HG02970 (cell line): ENCODE data around the gene PRSS33.

Experiments
- ATAC-seq: cut with Tn5 transposase; IDR thresholded peaks from one replicate; pipeline ENCODE4 v1.9.1; 2021; ENCODE audit warnings: mild to moderate bottlenecking, moderate library complexity, moderate number of reproducible peaks; ENCODE audit not compliant: unreplicated experiment, low FRiP score

Gene PRSS33, protein sequence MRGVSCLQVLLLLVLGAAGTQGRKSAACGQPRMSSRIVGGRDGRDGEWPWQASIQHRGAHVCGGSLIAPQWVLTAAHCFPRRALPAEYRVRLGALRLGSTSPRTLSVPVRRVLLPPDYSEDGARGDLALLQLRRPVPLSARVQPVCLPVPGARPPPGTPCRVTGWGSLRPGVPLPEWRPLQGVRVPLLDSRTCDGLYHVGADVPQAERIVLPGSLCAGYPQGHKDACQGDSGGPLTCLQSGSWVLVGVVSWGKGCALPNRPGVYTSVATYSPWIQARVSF

DNA sequence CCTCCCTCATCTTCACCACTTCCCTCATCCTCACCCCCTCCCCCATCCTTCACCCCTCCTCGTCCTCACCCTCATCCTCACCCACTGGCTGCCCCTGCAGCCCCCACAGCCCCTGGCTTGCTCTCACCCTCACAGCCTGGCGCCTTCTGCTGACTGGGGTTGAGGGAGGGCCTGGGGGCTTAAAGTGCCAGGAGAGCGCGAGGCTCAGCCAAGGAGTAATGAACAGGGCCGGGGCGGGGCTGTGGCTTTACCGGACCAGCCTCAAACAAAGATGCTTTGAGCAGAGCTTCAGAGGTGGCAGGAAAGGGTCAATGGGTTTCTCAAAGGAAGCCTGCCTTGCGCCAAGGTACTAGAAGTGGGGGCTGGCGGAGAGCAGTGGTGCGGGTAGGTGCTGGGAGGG lies at the start of gene PRSS33:
Gene PRSS33, minus strand, starts transcription at position 155 of the 400 bp plus-strand sequence. CDS start 1,013 bp downstream, outside the sequence.
- no peak for ATAC-seq

DNA sequence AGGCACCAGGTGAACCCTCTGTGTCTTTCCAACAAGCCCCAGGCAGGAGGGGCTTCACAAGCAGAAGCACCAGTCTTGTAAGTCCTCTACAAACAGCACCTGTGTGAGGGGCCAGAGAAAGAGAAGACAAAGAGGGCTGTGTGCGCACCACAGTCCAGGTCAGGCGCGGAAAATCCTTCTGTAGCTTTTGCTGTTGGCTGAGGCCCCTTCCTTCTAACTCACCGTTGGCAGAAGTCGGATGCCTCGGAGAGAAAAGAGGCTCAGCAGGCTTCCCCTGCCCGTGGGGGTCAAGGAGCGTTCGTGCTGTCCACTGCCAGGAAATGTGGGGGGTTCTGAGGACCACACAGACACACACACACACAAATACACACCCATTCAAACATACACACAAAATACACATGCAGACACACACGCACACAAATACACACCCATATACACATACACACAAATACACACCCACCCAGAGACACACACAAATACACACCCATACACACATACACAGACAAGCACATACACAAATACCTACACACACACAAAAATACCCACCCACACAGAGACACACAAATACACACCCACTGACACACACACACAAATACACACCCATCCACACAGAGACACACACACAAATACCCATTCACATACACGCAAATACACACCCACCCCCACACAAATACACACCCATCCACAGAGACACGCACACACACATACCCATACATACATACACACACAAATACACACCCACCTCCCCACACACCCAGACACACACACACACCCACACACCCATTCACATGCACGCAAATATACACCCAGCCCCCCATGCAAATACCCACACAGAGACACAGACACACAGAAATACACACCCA lies 49.5 kb upstream of the PRSS33 start:
- no peak for ATAC-seq

DNA sequence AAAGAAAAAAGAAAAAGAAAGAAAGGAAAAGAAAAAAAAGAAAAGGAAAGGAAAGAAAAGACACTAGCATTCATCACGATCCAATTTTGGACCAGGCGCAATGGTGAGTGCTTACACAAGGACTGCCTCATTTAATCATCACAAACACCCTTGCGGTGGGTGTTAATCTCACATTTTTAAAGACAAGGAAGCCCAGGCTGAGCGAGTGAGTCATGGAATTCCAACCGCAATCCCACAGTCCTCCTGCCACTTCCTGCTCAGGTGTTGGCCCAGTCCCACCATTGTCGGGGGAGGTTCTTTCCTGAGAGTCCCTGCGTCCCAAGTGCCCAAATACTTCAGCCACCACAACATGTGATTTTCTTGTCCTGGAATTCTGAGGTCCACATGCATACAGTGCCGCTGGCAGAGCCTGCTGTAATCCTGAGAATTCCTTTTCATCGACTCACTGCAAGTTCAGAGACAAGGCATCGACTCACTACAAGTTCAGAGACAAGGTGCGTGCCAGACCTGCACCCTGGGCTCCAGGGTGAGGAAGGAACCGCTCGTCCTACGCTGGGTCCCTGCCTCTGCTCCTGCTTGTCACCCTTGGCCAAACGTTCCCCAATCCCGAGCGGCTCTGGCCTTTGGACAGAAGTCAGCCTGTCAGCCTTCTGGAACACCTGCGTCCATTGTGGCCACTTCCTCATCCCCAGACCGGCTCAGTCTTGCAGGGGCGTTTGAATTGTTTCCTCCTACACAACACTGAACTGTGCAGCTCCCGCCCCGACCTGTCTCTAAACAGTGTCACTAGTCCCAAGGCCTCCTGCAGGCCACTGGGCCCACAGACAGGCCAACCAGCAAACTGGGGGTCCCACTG lies 48.5 kb upstream of the PRSS33 start:
- no peak for ATAC-seq

DNA sequence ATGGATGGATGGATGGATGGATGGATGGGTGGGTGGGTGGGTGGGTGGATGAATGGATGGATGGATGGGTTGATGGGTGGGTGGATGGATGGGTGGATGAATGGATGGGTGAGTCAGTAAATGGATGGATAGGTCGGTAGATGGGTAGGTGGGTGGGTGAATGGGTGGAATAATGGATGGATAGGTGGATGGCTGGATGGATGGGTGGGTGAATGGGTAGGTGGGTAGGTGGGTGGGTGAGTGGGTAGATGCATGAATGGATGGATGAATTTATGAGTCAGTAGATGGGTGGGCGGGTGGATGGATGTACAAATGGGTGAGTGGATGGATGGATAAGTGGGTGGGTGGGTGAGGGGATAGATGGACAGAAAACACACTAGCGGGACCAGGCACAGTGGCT lies 47.6 kb upstream of the PRSS33 start:
- no peak for ATAC-seq

DNA sequence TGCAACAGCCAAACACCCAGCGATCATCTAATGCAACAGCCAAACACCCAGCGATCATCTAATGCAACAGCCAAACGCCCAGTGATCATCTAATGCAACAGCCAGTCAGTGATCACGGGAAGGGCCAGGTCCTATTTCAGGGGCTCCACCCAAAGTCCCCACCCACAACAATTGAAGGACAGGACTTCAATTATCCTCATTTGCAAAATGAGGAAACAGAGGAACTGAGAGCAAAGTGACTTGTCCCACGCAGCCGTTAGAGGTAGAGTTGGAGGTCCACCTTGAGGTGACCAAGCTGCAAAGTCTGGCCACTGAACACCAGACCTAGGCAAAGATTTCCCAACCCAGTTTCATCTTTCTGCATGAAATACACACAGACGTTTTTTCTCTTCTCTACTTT lies 46.4 kb upstream of the PRSS33 start:
- no peak for ATAC-seq

DNA sequence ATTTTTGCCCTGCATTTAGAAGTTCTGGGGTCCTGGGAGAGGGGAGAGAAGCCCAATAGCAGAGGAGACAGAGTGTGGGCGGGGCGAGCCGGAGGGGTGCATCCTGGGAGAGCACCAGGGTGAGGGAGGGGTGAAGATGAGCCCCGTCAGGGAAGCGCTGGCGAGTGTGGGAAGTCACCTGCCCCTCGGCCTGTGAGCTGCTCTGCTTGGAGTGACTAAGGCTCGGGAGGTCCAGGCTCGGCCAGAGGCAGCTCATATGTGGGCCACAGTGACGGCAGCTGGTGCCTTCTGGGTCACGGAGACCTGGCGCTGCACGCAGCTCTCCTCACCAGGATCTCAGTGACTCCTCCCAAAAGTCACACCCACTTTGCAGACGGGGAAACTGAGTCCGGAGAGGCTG lies 43.8 kb upstream of the PRSS33 start:
- ATAC-seq, result no peak

DNA sequence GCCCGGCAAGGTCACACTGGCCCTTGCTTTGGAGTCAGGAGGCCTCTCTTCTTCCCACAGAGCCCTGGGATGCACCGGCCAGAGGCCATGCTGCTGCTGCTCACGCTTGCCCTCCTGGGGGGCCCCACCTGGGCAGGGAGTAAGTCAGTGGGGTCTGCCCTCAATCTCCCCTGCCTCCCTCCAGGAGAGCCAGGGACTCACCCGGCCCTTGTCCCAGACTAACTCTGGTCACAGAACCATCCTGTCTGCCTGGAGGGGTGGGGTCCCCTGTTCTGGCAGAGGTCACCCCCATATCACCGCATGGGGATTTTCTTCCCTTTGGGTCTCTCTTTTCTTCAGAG lies 43.0 kb upstream of the PRSS33 start:
- ATAC-seq, result no peak

DNA sequence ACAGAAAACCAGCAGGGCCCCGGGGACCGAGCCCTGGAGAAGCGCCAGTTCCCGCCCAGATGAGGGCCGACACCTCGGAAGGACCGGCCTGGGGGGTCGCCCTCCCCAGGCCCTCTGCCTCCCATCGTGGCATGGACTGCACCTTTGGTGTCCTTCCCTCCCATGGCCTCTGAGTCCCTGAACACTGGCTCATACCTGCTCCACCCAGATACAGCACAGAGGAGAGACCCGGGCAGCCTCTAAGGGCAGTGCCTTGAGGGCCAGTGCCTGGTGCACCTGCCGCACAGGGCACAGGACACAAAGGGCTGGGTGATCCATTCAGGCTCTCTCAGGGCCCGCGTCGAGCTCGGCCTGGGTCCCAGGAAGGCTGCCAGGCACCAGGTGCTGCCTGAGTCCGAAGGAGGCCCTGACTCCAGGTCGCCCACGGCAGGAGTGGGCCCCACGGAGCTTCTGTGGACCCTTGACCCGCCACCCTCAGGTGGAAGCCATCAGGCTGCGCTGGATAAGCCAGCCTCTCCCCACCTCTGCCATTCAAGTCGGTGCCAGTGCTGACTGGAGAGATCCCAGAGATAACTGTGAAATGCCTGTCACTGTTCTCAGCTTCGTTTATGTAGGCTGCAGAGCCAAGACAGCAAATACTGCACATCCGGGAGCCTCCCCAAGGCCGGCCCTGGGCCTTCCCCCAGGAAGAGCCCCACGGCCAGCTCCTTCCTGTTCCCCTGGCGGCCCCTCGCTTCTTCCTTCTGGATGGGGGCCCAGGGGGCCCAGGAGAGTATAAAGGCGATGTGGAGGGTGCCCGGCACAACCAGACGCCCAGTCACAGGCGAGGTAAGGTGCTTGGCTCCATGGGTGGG lies 42.4 kb upstream of the PRSS33 start, which contains the start of gene ZG16B:
Gene ZG16B, plus strand, starts transcription at position 803 of the 854 bp plus-strand sequence. CDS start 139 bp downstream, outside the sequence.
- no peak for ATAC-seq

DNA sequence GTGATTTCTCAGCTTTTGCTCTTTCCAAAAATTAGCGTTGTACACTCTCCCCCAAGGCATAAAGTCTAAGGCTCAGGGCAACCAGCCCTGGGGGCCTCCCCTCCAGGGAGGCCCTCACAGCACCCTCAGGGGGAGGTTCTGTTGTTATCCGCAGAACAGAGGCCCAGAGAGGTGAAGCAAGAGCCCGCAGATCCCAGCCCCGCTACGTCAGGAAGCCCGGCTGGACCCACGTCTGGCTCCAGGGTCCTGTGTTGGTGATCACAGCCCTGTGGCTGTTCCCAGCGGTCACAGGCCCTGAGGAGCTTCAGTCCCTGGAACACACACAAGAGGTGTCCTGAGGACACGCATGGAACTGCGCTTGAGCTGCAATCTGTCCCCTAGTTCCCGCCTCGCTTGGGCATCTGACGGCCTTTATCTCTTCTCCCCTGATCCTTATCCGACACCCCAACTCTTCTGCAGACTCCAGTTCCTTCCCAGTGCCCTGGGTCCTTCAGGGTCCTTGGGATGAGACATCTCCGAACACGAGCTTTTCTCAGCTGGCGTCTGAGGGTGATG lies 41.6 kb upstream of the PRSS33 start:
- ATAC-seq, result no peak

DNA sequence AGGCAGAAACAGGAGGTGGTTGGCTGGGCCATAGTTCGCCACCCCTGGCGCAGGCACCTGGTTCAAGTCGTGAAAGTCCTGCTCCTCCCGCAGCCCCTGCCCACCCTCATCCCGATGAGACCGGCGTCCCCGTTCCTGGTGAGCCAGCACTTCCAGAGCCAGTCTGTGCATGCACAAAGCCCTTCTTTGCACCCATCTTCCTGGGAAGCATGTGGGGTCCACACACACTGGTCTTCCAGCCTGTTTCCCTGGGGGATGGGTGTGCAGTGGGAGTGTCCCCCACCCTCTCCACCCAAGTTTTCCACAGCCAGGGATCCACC lies 41.1 kb upstream of the PRSS33 start:
- no peak for ATAC-seq

DNA sequence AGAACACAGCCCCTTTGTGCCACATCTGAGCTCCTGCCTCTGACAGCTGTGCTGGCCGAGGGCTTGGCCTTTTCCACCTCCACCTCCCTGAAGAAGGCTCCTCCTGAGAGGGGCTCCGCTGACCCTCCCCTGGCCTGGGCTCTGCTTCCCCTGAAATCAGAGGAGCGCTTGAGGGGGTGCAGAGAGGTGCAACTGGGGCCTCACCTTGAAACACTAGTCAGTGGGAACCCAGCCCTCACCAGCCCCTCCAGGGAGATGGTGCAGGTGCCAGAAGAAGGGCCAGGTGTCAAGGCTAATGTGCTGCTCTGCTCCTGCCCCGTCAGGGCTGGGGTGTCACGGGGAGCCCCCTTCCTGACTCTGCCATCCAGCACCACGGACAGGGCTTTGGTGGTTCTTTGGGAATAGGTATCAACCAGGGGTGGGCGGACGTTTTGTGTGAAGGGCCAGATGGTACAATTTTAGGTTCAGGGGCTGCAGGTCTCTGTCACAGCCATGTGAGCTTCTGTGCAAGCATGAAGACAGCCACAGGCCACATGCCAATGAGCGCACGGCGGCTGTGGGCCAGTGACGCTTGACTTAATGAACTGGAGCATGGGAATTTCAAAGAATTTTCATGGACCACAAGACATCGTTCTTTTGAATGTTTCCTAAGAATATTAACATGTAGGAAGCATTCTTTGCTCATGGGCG lies 40.6 kb upstream of the PRSS33 start:
- ATAC-seq, result no peak

DNA sequence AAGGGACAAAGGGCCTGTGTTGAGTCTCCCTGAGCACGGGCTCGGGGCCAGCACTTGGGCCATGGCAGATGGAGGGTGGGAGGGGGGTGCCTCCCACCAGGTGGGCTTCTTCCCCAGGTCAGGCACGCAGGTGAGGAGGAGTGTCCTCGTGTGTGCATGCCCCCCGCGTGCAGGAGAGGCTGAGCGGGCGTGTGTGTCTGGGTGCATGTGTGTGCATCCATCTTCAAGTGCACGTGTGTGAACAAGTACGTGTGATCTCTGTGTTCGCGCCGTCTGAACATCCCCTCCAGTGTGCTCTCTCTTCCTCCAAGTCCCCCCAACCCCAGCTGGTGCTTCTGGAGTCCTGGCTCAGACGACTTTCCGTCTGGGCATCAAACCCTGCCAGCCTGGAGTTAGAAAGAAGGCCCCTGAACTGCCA lies 40.0 kb upstream of the PRSS33 start:
- no peak for ATAC-seq

DNA sequence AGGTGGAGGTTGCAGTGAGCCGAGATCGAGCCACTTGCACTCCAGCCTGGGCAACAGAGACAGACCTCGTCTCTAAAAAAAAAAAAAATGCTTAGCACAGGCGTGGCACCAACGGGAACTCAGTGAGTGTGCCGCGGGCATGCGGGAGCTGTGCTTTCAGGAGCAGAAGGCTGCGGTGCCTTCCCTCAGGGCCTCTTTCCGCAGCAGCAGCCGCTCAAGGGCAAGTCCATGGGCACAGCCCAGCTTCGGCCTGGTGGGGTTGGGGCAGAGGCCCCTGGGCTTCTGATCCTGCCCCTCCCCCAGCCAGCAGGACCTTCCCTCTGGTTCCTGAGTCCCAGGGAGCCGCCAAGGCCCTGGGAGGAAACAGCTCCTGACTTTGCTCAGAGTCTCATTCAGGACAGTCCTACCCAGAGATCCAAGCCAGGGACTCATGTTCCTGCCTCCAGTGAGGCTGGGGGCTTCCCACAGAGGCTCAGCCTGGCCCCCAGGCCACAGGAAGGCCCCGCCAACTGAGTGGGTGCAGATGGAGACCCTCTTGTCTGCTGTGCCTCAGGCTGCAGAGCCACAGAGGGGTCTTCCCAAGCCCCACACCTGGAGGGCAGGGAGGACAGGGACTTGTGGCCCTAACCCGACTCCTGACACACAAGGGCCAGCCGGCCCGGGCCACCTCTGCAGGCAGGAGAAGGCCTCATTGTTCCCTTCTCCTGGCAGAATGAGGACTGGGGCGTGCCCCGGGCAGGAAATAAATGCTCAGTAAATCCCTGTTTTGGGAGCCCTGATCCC lies 39.4 kb upstream of the PRSS33 start:
- no peak for ATAC-seq

DNA sequence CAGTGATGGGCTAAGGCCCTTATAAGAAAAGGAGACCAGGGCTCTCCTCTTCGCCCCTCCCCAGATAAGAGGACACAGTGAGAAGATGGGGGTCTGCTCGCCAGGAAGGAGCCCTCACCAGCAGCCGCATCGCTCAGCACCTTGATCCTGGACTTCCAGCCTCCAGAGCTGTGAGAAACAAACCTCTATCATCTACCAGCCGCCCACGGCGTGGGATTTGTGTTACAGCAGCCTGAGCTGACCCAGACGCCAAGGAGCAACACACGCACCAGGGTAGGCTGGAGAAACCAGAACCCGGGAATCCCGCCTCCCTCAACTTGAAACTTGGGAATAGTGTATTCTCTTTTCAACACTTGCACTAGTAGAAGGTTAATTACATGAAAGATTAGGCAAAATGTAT lies 38.5 kb upstream of the PRSS33 start:
- no peak for ATAC-seq

DNA sequence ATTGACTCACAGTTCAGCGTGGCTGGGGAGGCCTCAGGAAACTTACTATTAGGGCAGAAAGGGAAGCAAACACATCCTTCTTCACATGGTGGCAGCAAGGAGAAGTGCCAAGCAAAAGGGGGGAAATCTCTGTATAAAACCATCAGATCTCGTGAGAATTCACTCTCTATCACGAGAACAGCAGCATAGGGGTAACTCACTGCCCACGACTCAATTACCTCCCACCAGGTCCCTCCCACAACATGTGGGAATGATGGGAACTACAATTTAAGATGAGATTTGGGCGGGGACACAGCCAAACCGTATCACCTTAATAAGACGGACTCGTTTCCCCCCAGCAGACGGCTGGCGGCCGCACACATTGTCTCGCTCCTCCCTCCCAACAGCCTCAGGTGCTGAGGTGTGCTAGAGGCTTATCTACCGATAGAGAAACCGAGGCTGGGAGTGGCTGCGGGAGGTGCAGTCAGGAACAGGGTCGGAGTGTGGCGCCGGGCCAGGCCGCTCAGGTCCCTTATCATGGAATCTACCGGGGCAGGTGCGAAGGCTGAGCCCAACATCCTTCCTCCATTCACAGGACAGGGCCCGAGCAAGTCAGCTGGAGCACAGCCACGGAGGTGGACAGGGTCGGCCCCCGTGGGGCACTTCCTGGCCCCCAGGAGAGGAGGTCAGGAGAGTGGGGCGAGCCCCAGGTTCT lies 37.8 kb upstream of the PRSS33 start:
- no peak for ATAC-seq

DNA sequence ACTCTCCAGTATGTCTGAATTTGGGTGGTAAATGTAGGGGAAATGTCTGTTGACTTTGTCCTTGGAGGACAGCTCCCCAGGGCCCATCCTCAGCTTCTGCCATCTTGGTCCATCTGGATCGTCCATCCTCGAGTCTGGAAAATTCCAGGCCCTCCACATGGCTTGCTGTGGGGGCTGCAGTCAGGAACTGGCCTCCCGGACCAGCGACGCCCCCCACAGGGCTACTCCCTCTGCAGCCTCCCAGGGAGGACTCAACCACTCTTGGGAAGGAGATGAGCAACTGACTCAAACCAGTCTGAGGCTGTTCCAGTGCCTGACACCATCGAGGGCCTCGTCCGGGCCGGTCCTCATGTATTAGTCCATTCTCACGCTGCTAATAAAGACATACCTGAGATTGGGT lies 37.3 kb upstream of the PRSS33 start:
- ATAC-seq, result no peak

DNA sequence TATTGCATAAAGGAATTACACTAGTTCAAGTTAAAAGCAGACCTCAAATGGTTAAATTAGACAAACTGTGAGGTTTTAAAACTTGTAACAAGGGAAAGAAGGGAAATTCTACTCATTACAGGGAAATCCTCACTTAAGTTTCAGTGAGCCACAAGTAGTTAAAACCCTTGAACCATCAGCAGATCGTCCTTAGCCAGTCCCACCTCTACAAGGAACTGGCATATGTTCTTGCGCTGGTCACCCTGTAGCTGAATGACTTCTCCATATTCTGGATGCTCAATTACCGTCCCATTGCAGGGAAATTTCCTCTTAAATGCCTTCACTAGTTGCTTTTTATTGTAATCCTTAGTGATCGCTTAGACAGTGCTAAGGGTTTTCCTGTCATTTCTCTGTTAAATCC lies 35.1 kb upstream of the PRSS33 start:
- no peak for ATAC-seq

DNA sequence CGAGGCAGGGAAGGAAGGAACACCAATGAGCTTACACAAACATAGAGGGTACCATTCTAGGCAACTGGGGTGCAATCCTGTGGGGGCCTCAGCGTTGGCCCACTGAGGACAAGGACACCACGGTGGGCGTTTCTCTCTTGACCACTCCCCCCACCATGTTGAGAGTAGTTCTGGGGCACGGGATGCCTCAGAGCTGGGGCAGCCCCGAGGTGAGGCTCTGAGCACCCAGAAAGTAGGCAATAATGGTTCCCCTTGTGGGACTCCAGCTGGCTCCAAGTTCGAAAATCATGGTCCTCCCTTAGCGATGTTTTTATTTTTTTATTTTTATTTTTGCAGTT lies 34.8 kb upstream of the PRSS33 start:
- no peak for ATAC-seq
